Loucy (cell line): ENCODE results near the gene KRT77.

ENCODE experiments used
- EZH2phosphoT487 ChIP-seq: fragments of 200-600 bp; IDR thresholded peaks from 2 replicates; pipeline ENCODE4 v1.6.1; 2018; ENCODE audit warnings: antibody characterized with exemption, mild to moderate bottlenecking, moderate library complexity, borderline replicate concordance
- TF ChIP-seq, protein P1 (sequence below): fragments of 200-600 bp; sonication (generic); conservative IDR thresholded peaks from 2 replicates; pipeline ENCODE4 v1.5.1; 2014; ENCODE audit warnings: mild to moderate bottlenecking, antibody characterized with exemption, low read length

DNA sequence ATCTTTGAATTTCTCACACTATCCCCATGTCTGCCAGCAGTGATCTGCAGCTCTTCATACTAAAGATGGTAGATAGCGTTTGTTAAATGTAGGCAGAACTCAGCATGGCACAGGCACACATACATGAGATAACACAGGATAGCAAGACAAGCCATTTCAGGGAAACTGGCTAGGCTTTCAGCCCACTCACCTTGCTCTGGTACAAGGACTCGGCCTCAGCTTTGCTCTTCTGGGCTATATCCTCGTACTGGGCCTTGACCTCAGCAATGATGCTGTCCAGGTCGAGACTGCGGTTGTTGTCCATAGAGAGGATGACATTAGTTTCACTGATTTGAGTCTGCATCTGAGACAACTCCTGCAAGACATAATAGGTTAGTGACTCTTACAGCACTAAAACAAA lies 26.2 kb downstream of the KRT77 start:
- TF ChIP-seq, protein P1, sequence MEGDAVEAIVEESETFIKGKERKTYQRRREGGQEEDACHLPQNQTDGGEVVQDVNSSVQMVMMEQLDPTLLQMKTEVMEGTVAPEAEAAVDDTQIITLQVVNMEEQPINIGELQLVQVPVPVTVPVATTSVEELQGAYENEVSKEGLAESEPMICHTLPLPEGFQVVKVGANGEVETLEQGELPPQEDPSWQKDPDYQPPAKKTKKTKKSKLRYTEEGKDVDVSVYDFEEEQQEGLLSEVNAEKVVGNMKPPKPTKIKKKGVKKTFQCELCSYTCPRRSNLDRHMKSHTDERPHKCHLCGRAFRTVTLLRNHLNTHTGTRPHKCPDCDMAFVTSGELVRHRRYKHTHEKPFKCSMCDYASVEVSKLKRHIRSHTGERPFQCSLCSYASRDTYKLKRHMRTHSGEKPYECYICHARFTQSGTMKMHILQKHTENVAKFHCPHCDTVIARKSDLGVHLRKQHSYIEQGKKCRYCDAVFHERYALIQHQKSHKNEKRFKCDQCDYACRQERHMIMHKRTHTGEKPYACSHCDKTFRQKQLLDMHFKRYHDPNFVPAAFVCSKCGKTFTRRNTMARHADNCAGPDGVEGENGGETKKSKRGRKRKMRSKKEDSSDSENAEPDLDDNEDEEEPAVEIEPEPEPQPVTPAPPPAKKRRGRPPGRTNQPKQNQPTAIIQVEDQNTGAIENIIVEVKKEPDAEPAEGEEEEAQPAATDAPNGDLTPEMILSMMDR: no peak
- no peak for TF ChIP-seq EZH2phosphoT487
